Upper lobe of left lung (tissue), 6 donors: Measurements from ENCODE around the gene OSBPL3. TPM values are rescaled to one million over a fixed set of nuclear protein-coding genes. Genes with fewer than 3 reads are reported as not detected.
A peak's percentile ranks its signal among the peaks of the same experiment; 100 is the strongest.

ENCODE experiments used
- ATAC-seq, 2 donors: fragments of 200-7000 bp; cut with Tn5 transposase; one replicate each; pipeline ENCODE4 v1.9.1; 2022; ENCODE audit warnings: mild to moderate bottlenecking in 2 of 2, moderate library complexity in 2 of 2; ENCODE audit not compliant: low FRiP score in 2 of 2
- DNase-seq, 2 donors: peaks; one replicate each; pipeline ENCODE4 v3.0.0-alpha.2; 2019 to 2020
- H3K27ac ChIP-seq, 4 donors: fragments of 200-600 bp; sonication (generic); one replicate each; pipeline ENCODE4 v1.5.1; 2016 to 2019
- H3K27me3 ChIP-seq, 4 donors: fragments of 200-600 bp; sonication (generic); one replicate each; pipeline ENCODE4 v1.5.1; 2017 to 2019
- H3K36me3 ChIP-seq, 4 donors: fragments of 200-600 bp; sonication (generic); one replicate each; pipeline ENCODE4 v1.5.1; 2016 to 2019
- H3K4me1 ChIP-seq, 4 donors: fragments of 200-600 bp; sonication (generic); one replicate each; pipeline ENCODE4 v1.5.1; 2018 to 2019
- H3K4me3 ChIP-seq, 4 donors: fragments of 200-600 bp; sonication (generic); one replicate each; pipeline ENCODE4 v1.5.1; 2017 to 2019; ENCODE audit warnings: mild to moderate bottlenecking in 2 of 4, moderate library complexity in 1 of 4
- H3K9me3 ChIP-seq, 4 donors: fragments of 200-600 bp; sonication (generic); one replicate each; pipeline ENCODE4 v1.5.1; 2018 to 2019
- CTCF ChIP-seq, 6 experiments: fragments of 450-650 bp in 4 of 6; fragments of 200-600 bp in 2 of 6; sonication (generic) in 2 of 6; IDR thresholded peaks; one replicate each; pipeline ENCODE4 v1.5.1; 2016 to 2019; ENCODE audit warnings: antibody characterized with exemption in 6 of 6
- EP300 ChIP-seq, 4 donors: sonication (generic); formaldehyde crosslinking; IDR thresholded peaks; one replicate each; pipeline ENCODE4 v1.5.1; 2017; ENCODE audit warnings: antibody characterized with exemption in 4 of 4, control low read depth in 2 of 4
- POLR2A ChIP-seq, 4 donors: fragments of 450-650 bp; IDR thresholded peaks; one replicate each; pipeline ENCODE4 v1.5.1; 2016 to 2017; ENCODE audit warnings: antibody characterized with exemption in 4 of 4, mild to moderate bottlenecking in 2 of 4
- POLR2AphosphoS5 ChIP-seq, 2 donors: sonication (generic); formaldehyde crosslinking; IDR thresholded peaks; one replicate each; pipeline ENCODE4 v1.5.1; 2017; ENCODE audit warnings: antibody characterized with exemption in 2 of 2
- WGBS, 2 donors: methylation state at CpG; one replicate each; pipeline ENCODE4 v1.1.5; 2017 to 2018; 5-methylcytosine and 5-hydroxymethylcytosine counted together
- total RNA-seq, 6 donors: library from RNA; depleted of rRNA in 4 of 6; stranded (reverse); fragments of >200 nt in 4 of 6; gene quantifications; one replicate each; pipeline versions ENCODE4 v1.1.0 to v1.2.1, GENCODE V29; 2016 to 2021
- donor health status: DM: no; HTN: no; CAD: no; lungs with moderate emphysema.
- donor health status: DM: no; HTN: yes; CAD: no; lungs with severe emphysema.

OSBPL3 gene
- total RNA-seq, 6 donors from 2014 or later: 17.5 to 55.5 (median 21.7) TPM

GRCh38 chr7:24778543-24779282 lies 201.3 kb downstream of the OSBPL3 start:
- Histone ChIP-seq H3K4me1 (no peaks in the 10 kb centered on the region), H3K9me3 (no peaks in the 10 kb centered on the region), H3K36me3 (no peaks in the 10 kb centered on the region), H3K4me3 (no peak overlapping the region), H3K27ac (peak overlapping the region in 1 of 4 donors; percentile 32), H3K27me3 (no peaks in the 10 kb centered on the region)
- ATAC-seq: peak; percentile 47 to 90
- WGBS, 2 donors: 77 to 78% methylated on average over 8 to 9 of the region's 9 CpGs
- peak in 1 of 2 donors; percentile 66 for DNase-seq
- TF ChIP-seq EP300 (IDR thresholded peaks at IDR 0.05) (peak in 1 of 4 donors; percentile 42), POLR2A (IDR thresholded peaks at IDR 0.05) (peak in 1 of 4 donors; percentile 54), CTCF (IDR thresholded peaks at IDR 0.05) (no peak), POLR2AphosphoS5 (IDR thresholded peaks at IDR 0.05) (peak in 1 of 2 donors; percentile 22)

GRCh38 chr7:24777806-24778205 lies 202.2 kb downstream of the OSBPL3 start:
- TF ChIP-seq CTCF (IDR thresholded peaks at IDR 0.05) (no peak), POLR2AphosphoS5 (IDR thresholded peaks at IDR 0.05) (no peak), EP300 (IDR thresholded peaks at IDR 0.05) (no peak), POLR2A (IDR thresholded peaks at IDR 0.05) (no peak)
- WGBS, 2 donors: 87 to 90% methylated on average over 3 of the region's 3 CpGs
- Histone ChIP-seq H3K4me1 (no peaks in the 10 kb centered on the region), H3K9me3 (no peaks in the 10 kb centered on the region), H3K36me3 (no peaks in the 10 kb centered on the region), H3K27me3 (no peaks in the 10 kb centered on the region), H3K27ac (no peak overlapping the region), H3K4me3 (no peak overlapping the region)
- no peak for ATAC-seq
- DNase-seq: no peak

GRCh38 chr7:24773646-24774045 lies 206.3 kb downstream of the OSBPL3 start:
- Histone ChIP-seq H3K9me3 (no peaks in the 10 kb centered on the region), H3K27ac (no peak overlapping the region), H3K4me3 (no peak overlapping the region), H3K4me1 (no peaks in the 10 kb centered on the region), H3K36me3 (no peaks in the 10 kb centered on the region), H3K27me3 (no peaks in the 10 kb centered on the region)
- TF ChIP-seq CTCF (IDR thresholded peaks at IDR 0.05): no peak
- TF ChIP-seq POLR2A (IDR thresholded peaks at IDR 0.05): no peak
- no peak for TF ChIP-seq POLR2AphosphoS5 (IDR thresholded peaks at IDR 0.05)
- no peak for TF ChIP-seq EP300 (IDR thresholded peaks at IDR 0.05)
- no peak for DNase-seq
- no peak for ATAC-seq

GRCh38 chr7:24769851-24770250 lies 210.1 kb downstream of the OSBPL3 start:
- Histone ChIP-seq H3K4me3 (no peak overlapping the region), H3K4me1 (no peaks in the 10 kb centered on the region), H3K36me3 (no peaks in the 10 kb centered on the region), H3K27me3 (no peaks in the 10 kb centered on the region), H3K27ac (peak overlapping the region in 1 of 4 donors; percentile 24), H3K9me3 (no peaks in the 10 kb centered on the region)
- ATAC-seq: peak in 1 of 2 donors; percentile 74
- 76 to 77% methylated on average over 2 of the region's 2 CpGs for WGBS, 2 donors
- no peak for DNase-seq
- TF ChIP-seq EP300 (IDR thresholded peaks at IDR 0.05) (no peak), POLR2AphosphoS5 (IDR thresholded peaks at IDR 0.05) (no peak), POLR2A (IDR thresholded peaks at IDR 0.05) (no peak), CTCF (IDR thresholded peaks at IDR 0.05) (no peak)
